ENCODE results near the gene CFHR3. TPM values are rescaled to one million over a fixed set of nuclear protein-coding genes. Genes with fewer than 3 reads are reported as not detected.
"Not testable (repeated sequence)": the region's sequence is repeated elsewhere in the genome, so short reads cannot be mapped to it uniquely, and the experiment has no call there.

The CFHR3 gene
- not detected in 2 replicates for total RNA-seq

- intact Hi-C loops (cut with micrococcal nuclease): no loop called here
These were observed at the start of gene CFHR3 for GRCh38 chr1:196774603-196775002. CFHR3 (plus strand) TSS chr1:196774840; CDS start chr1:196774887, 47 bp downstream.

GRCh38 chr1:196732526-196732925, 42.1 kb upstream of the CFHR3 start:
- intact Hi-C loops (cut with micrococcal nuclease): no loop called here

- intact Hi-C loops (cut with micrococcal nuclease): no loop called here
These were observed 41.3 kb upstream of the CFHR3 start for GRCh38 chr1:196733091-196733970.

GRCh38 chr1:196734006-196734405, 40.6 kb upstream of the CFHR3 start:
- intact Hi-C loops (cut with micrococcal nuclease): no loop called here

GRCh38 chr1:196734460-196734859, 40.2 kb upstream of the CFHR3 start:
- intact Hi-C loops (cut with micrococcal nuclease): no loop called here

GRCh38 chr1:196738730-196739129, 35.9 kb upstream of the CFHR3 start:
- intact Hi-C loops (cut with micrococcal nuclease): no loop called here

GRCh38 chr1:196743244-196743643, 31.4 kb upstream of the CFHR3 start:
- intact Hi-C loops (cut with micrococcal nuclease): not testable (repeated sequence)

GRCh38 chr1:196765019-196765740, 9.5 kb upstream of the CFHR3 start:
- intact Hi-C loops (cut with micrococcal nuclease): not testable (repeated sequence)

- intact Hi-C loops (cut with micrococcal nuclease): not testable (repeated sequence)
These were observed 4.8 kb upstream of the CFHR3 start for GRCh38 chr1:196769823-196770222.

GRCh38 chr1:196773713-196774112, 927 bp upstream of the CFHR3 start:
- intact Hi-C loops (cut with micrococcal nuclease): no loop called here

- intact Hi-C loops (cut with micrococcal nuclease): no loop called here
These were observed 465 bp upstream of the CFHR3 start for GRCh38 chr1:196774175-196774574.

- intact Hi-C loops (cut with micrococcal nuclease): no loop called here
These were observed 3.0 kb downstream of the CFHR3 start for GRCh38 chr1:196777603-196778002.

- intact Hi-C loops (cut with micrococcal nuclease): no loop called here
These were observed 4.5 kb downstream of the CFHR3 start for GRCh38 chr1:196779093-196779492.

GRCh38 chr1:196791252-196791651, 16.6 kb downstream of the CFHR3 start:
- intact Hi-C loops (cut with micrococcal nuclease): not testable (repeated sequence)

GRCh38 chr1:196794103-196794502, 19.5 kb downstream of the CFHR3 start:
- intact Hi-C loops (cut with micrococcal nuclease): not testable (repeated sequence)

GRCh38 chr1:196797891-196798290, 23.3 kb downstream of the CFHR3 start:
- intact Hi-C loops (cut with micrococcal nuclease): no loop called here

- intact Hi-C loops (cut with micrococcal nuclease): not testable (repeated sequence)
These were observed 27.3 kb downstream of the CFHR3 start for GRCh38 chr1:196801920-196802319.

- intact Hi-C loops (cut with micrococcal nuclease): no loop called here
These were observed 34.0 kb downstream of the CFHR3 start for GRCh38 chr1:196808529-196809235.

GRCh38 chr1:196817442-196817841, 42.8 kb downstream of the CFHR3 start:
- intact Hi-C loops (cut with micrococcal nuclease): not testable (repeated sequence)

GRCh38 chr1:196819531-196819930, 44.9 kb downstream of the CFHR3 start, which contains the start of gene CFHR1:
CFHR1 (plus strand) TSS chr1:196819731; CDS start chr1:196819845, 114 bp downstream.
- intact Hi-C loops (cut with micrococcal nuclease): not testable (repeated sequence)

GRCh38 chr1:196827860-196828259, 53.2 kb downstream of the CFHR3 start:
- intact Hi-C loops (cut with micrococcal nuclease): not testable (repeated sequence)

Measured in T-helper 1 cell treated with Interleukin-12 subunit alpha and Interleukin-12 subunit beta and Interleukin-4 antibody, amounts not matched to agents 30 ng/mL and 1 ng/mL, for 36 hours (primary cell).